Measurements from ENCODE around the gene ZNHIT6.
"Not testable (repeated sequence)": the region's sequence is repeated elsewhere in the genome, so short reads cannot be mapped to it uniquely, and the experiment has no call there.

Gene ZNHIT6

DNA sequence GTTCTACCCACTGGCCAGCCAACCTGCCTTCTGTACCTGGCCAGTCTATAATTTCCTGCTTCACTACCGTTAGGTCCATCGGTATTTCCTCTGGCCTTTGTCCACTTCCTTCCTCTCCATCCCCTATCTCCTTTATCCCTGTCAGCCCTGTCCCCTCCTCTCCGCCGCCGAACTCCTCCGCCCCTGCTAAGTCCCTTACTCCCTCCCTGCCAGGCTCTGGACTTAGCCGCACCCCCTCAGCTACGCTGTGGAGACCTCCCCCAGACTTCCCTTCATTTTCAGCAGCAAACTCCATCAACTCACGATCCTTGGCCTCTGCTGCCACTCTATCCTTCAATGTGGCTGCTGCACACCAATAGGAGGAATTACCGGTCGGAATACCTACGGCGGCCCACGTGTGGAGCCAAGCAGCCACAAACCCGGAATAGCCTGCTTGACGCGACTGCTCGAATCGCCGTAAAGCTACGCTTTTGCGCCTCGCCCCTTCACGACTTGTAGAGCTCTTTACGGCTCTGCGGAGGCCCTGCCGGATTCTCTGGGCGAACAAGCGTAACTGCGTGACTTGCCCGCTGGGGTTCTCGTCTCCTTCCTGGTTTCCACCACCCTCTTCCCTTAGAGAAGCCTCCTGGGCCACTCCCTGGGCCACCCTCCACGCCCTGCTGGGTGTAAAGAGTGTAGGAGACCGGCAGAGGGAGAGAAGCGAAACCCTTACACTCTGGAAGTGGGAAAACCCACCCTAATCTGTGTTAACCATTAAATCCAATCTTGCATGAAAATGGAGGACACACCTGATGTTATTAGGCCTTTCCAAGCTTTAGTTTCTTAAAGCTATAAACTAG, at the start of gene ZNHIT6:
Gene ZNHIT6, minus strand, starts transcription at position 444 of the 839 bp plus-strand sequence. Its CDS starts 149 bp downstream, at position 295.
- peak; percentile 37 to 75 (median 65) for DNase-seq

DNA sequence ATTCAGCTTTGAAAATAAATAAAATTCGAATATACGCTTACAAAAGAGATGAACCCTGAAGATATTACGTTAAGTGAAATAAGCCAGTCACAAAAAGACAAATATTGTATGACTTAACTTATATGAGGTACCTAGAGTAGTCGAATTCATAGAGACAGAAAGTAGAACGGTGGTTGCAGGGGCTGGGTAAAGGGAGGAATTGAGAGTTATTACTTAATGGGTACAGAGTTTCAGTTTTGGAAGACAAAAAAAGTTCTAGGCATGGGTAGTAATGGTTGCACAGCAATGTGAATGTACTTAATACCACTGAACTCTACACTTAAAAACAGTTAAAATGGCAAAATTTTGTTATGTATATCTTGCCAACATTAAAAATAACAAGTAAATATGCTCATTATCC, 48.6 kb upstream of the ZNHIT6 start:
- no peak for DNase-seq

- DNase-seq = no peak
These were observed 39.9 kb upstream of the ZNHIT6 start for GRCh38 chr1:85748120-85748519.

DNA sequence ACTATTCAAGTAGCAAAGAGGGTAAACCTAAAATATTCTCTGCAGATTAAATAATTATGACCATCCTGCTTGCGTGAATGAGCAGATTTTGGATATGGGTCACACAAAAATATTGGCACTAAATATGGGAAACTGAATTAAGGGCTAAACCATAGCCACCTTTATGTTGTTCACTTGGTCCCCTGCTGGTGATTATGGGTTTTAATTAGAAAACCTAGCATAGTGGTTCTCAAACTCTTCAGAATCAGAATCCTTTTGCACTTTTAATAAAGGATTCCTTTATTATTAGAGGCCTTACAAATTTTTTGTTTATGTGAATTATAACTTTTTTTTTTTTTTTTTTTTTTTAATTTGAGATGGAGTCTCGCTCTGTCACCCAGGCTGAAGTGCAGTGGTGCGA, 38.5 kb upstream of the ZNHIT6 start:
- no peak for DNase-seq

DNA sequence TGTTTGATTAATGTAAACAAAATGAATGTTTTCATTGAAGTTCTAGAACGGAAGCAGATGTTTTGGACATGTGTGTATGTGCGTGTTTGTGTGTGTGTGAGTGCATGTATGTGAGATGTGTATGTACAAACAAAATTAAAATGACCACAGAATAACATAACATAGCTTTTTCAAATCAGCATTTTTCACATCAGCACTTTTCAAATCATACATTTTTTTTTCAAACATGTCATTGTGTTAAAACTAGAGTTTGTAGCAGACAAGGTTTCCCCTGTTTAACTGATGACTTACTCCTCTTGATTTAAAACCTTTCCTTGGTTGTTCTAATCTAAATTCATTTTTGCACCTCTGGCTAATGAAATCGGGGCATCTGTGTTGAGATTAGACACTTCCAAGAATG, 35.6 kb upstream of the ZNHIT6 start:
- DNase-seq = no peak

- DNase-seq = no peak
These were observed 26.7 kb upstream of the ZNHIT6 start for GRCh38 chr1:85734931-85735330.

GRCh38 chr1:85718678-85719340, 10.6 kb upstream of the ZNHIT6 start:
- no peak for DNase-seq

GRCh38 chr1:85714418-85715114, 6.3 kb upstream of the ZNHIT6 start:
- DNase-seq = not testable (repeated sequence)

GRCh38 chr1:85708829-85709227, 595 bp upstream of the ZNHIT6 start:
- no peak for DNase-seq

- DNase-seq = no peak
These were observed 805 bp downstream of the ZNHIT6 start for GRCh38 chr1:85707267-85707989.

GRCh38 chr1:85705940-85706339, 2.3 kb downstream of the ZNHIT6 start:
- DNase-seq = no peak

- no peak for DNase-seq
These were observed 7.8 kb downstream of the ZNHIT6 start for GRCh38 chr1:85700422-85700821.

DNA sequence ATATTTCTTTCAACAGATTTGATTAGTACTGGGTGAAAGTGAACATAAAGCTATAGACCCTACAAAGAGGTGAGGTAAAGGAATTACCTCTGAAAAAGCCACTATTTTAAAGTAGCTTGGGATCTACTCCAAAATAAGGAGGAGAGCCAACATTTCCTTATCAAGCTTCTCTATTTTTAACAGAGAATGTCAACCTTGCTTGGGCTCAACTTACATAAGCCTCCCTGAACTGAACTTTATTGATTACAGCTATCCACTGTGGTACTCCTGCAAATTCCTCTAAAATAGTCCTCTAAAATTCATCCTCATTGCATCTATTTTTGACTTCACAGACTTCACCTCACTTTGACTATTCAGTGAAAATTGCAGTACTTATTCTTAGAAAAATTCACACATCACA, 10.3 kb downstream of the ZNHIT6 start:
- no peak for DNase-seq

GRCh38 chr1:85692730-85693314, 15.4 kb downstream of the ZNHIT6 start:
- DNase-seq = no peak

GRCh38 chr1:85689775-85690404, 18.3 kb downstream of the ZNHIT6 start:
- no peak for DNase-seq

DNA sequence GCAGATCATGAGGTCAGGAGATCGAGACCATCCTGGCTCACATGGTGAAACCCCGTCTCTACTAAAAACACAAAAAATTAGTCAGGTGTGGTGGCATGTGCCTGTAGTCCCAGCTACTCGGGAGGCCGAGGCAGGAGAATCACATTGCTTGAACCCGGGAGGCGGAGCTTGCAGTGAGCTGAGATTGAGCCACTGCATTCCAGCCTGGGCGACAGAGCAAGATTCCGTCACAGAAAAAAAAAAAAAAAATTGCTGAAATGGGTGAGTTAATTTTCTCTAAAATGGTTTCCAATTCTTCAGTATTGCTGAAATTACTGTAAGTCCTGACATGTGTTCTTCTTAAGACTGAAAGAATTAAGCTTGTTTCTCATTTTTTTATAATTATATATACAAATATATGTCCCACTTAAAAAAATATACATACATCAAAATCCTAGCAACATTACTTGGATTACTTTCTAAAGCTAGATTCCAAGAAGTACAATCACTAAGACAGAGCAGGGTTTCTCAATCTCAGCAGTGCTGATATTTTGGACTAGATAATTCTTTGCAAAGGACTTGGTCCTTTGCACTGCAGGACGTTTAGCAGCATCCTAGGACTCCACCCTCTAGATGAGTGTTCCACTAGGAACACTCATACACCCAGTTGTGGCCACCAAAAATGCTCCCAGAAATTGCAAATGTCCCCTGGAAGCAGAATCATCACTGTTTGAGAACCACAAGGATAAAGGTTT, 24.8 kb downstream of the ZNHIT6 start:
- DNase-seq = no peak

DNA sequence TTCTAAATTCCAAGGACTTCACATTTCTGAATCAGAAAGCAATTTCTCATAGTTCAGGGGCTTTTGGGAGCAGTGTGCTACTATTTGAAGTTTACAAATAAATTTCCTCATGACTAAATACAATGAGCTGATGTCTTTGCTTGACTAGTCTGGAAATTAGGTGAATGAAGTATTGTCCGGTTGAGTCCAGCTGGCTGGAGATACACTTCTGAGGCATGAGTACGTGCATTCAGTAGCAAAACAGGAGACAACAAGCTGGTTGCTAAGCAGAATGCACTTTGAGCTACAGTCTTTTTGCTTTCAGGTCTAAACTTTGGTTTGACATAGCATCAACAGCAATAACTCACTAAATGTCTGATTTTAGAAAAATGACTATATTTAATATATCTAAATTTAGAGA, 27.1 kb downstream of the ZNHIT6 start:
- DNase-seq = no peak

- DNase-seq = no peak
These were observed 30.0 kb downstream of the ZNHIT6 start for GRCh38 chr1:85678193-85678592.

GRCh38 chr1:85677656-85678055, 30.6 kb downstream of the ZNHIT6 start:
- DNase-seq = no peak

DNA sequence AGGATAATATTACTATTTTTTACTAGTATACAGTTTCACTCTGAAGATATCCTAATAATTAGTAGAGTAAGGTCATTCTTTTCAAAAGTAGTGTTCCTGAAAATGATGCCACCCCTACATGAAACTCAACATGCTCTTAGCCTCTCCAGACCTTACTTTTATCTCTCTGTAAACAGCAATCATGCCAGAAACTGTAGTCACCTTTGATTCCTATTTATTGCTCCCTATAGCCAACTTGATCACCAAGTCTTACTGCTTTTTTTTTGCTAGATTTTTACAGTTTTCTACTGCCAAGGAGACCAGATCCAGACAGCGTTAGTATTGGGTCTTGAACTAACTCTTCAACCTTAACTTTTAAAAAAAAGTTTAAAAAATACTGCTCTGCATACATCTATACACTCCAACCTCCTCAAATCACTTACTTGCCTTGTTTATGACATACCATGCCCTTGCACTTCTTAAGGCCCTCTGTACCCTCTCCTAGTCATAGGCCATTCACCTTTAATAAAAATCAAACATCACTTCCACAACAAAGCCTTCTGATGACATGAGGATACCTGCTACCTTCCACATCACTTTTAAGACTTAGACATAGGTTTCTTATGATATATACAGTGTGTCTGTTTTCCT, 36.1 kb downstream of the ZNHIT6 start:
- no peak for DNase-seq

- DNase-seq = no peak
These were observed 42.3 kb downstream of the ZNHIT6 start for GRCh38 chr1:85665932-85666331.
